Measurements from ENCODE around the gene EVI5L. TPM values are rescaled to one million over a fixed set of nuclear protein-coding genes. Genes with fewer than 3 reads are reported as not detected.

The EVI5L gene
- total RNA-seq, 1 experiment from 2014 or later = 12.2 TPM

GRCh38 chr19:7895565-7895964 is 65.5 kb downstream of the EVI5L start:
- DNase-seq = no peak
- Mint-ChIP-seq H3K9me3 (ENCODE audit: low read depth, unreplicated experiment) (no peaks in the 10 kb centered on the region), H3K36me3 (ENCODE audit: insufficient read depth, unreplicated experiment) (no peaks in the 10 kb centered on the region), H3K27ac (ENCODE audit: unreplicated experiment) (no peak overlapping the region), H3K4me3 (ENCODE audit: low read depth, unreplicated experiment) (no peak overlapping the region), H3K4me1 (ENCODE audit: low read depth, unreplicated experiment) (no peaks in the 10 kb centered on the region), H3K27me3 (ENCODE audit: unreplicated experiment) (no peaks in the 10 kb centered on the region)
- no TSS peak for BruUV-seq (replicated peaks)
- CTCF ChIA-PET = no interaction called here
- intact Hi-C loops (cut with micrococcal nuclease; ENCODE audit: unreplicated experiment) = no loop called here
- no peak for TF ChIP-seq CTCF (IDR thresholded peaks at IDR 0.05; ENCODE audit: unreplicated experiment)

GRCh38 chr19:7897292-7897691 is 67.3 kb downstream of the EVI5L start:
- Mint-ChIP-seq H3K27ac (ENCODE audit: unreplicated experiment) (no peak overlapping the region), H3K4me3 (ENCODE audit: low read depth, unreplicated experiment) (no peak overlapping the region), H3K4me1 (ENCODE audit: low read depth, unreplicated experiment) (no peaks in the 10 kb centered on the region), H3K27me3 (ENCODE audit: unreplicated experiment) (no peaks in the 10 kb centered on the region), H3K36me3 (ENCODE audit: insufficient read depth, unreplicated experiment) (peaks cover under 1% of the 10 kb centered on the region), H3K9me3 (ENCODE audit: low read depth, unreplicated experiment) (no peaks in the 10 kb centered on the region)
- CTCF ChIA-PET = interaction anchor here (0.7 kb wide), 1 partner anchor 46 kb away, joined by 5 read pairs; the partner anchor contains the start of gene TIMM44
- BruUV-seq (replicated peaks) = no TSS peak
- no peak for DNase-seq
- intact Hi-C loops (cut with micrococcal nuclease; ENCODE audit: unreplicated experiment) = no loop called here
- no peak for TF ChIP-seq CTCF (IDR thresholded peaks at IDR 0.05; ENCODE audit: unreplicated experiment)

GRCh38 chr19:7898967-7899366 is 68.9 kb downstream of the EVI5L start:
- no TSS peak for BruUV-seq (replicated peaks)
- DNase-seq = no peak
- intact Hi-C loops (cut with micrococcal nuclease; ENCODE audit: unreplicated experiment) = no loop called here
- no peak for TF ChIP-seq CTCF (IDR thresholded peaks at IDR 0.05; ENCODE audit: unreplicated experiment)
- Mint-ChIP-seq H3K4me3 (ENCODE audit: low read depth, unreplicated experiment) (no peak overlapping the region), H3K9me3 (ENCODE audit: low read depth, unreplicated experiment) (no peaks in the 10 kb centered on the region), H3K36me3 (ENCODE audit: insufficient read depth, unreplicated experiment) (peaks cover 16% of the 10 kb centered on the region), H3K4me1 (ENCODE audit: low read depth, unreplicated experiment) (no peaks in the 10 kb centered on the region), H3K27me3 (ENCODE audit: unreplicated experiment) (no peaks in the 10 kb centered on the region), H3K27ac (ENCODE audit: unreplicated experiment) (no peak overlapping the region)
- CTCF ChIA-PET = no interaction called here

- no TSS peak for BruUV-seq (replicated peaks)
- Mint-ChIP-seq H3K36me3 (ENCODE audit: insufficient read depth, unreplicated experiment) (peaks cover 24% of the 10 kb centered on the region), H3K27ac (ENCODE audit: unreplicated experiment) (no peak overlapping the region), H3K4me3 (ENCODE audit: low read depth, unreplicated experiment) (no peak overlapping the region), H3K9me3 (ENCODE audit: low read depth, unreplicated experiment) (no peaks in the 10 kb centered on the region), H3K27me3 (ENCODE audit: unreplicated experiment) (no peaks in the 10 kb centered on the region), H3K4me1 (ENCODE audit: low read depth, unreplicated experiment) (peaks cover 4% of the 10 kb centered on the region)
- CTCF ChIA-PET = interaction anchor here (0.6 kb wide), 1 partner anchor 149 kb away, joined by 6 read pairs; no protein-coding TSS in a partner anchor
- no peak for TF ChIP-seq CTCF (IDR thresholded peaks at IDR 0.05; ENCODE audit: unreplicated experiment)
- intact Hi-C loops (cut with micrococcal nuclease; ENCODE audit: unreplicated experiment) = no loop called here
- DNase-seq = no peak
These were observed 69.8 kb downstream of the EVI5L start for GRCh38 chr19:7899751-7900378.
